Activated naive CD8-positive, alpha-beta T cell treated with anti-CD3 and anti-CD28 coated beads for 36 hours (primary cell): ENCODE data around the gene GATC. TPM values are rescaled to one million over a fixed set of nuclear protein-coding genes. Genes with fewer than 3 reads are reported as not detected.

Source experiments
- DNase-seq: peaks from one replicate; pipeline ENCODE4 v3.0.0; 2021
- H3K27ac Mint-ChIP-seq: one replicate; pipeline ENCODE4 v1.8.0; 2022; ENCODE audit warnings: mild to moderate bottlenecking, moderate library complexity, mixed read lengths
- H3K27me3 Mint-ChIP-seq: one replicate; pipeline ENCODE4 v1.8.0; 2022; ENCODE audit warnings: mild to moderate bottlenecking, mixed read lengths
- H3K36me3 Mint-ChIP-seq: one replicate; pipeline ENCODE4 v1.8.0; 2021; ENCODE audit warnings: mild to moderate bottlenecking, mixed read lengths
- H3K4me1 Mint-ChIP-seq: one replicate; pipeline ENCODE4 v1.8.0; 2021; ENCODE audit warnings: mixed read lengths
- H3K4me3 Mint-ChIP-seq: one replicate; pipeline ENCODE4 v1.8.0; 2022; ENCODE audit warnings: mild to moderate bottlenecking, moderate library complexity, mixed read lengths
- H3K9me3 Mint-ChIP-seq: one replicate; pipeline ENCODE4 v1.8.0; 2022; ENCODE audit warnings: mixed read lengths
- total RNA-seq, 2 experiments: library from RNA; stranded (reverse); gene quantifications; one replicate each; pipeline ENCODE4 v1.2.3, GENCODE V29; 2021

GATC gene
- total RNA-seq, 2 experiments from 2014 or later = 25.0 to 30.5 TPM

GRCh38 chr12:120496413-120497340 is 50.4 kb downstream of the GATC start:
- peak; percentile 40 for DNase-seq
- no peaks in the 10 kb centered on the region for H3K9me3 Mint-ChIP-seq
- peak overlapping the region; percentile 91 for H3K27ac Mint-ChIP-seq
- peaks cover 22% of the 10 kb centered on the region for H3K4me1 Mint-ChIP-seq
- H3K4me3 Mint-ChIP-seq = peak overlapping the region; percentile 97
- peaks cover 26% of the 10 kb centered on the region for H3K36me3 Mint-ChIP-seq
- no peaks in the 10 kb centered on the region for H3K27me3 Mint-ChIP-seq

- Mint-ChIP-seq H3K27me3 (no peaks in the 10 kb centered on the region), H3K27ac (peak overlapping the region; percentile 32), H3K9me3 (no peaks in the 10 kb centered on the region), H3K4me1 (peaks cover 22% of the 10 kb centered on the region), H3K4me3 (peak overlapping the region; percentile 97), H3K36me3 (peaks cover 26% of the 10 kb centered on the region)
- no peak for DNase-seq
These were observed 51.4 kb downstream of the GATC start for GRCh38 chr12:120497524-120498150.

GRCh38 chr12:120498870-120499515 is 52.7 kb downstream of the GATC start:
- no peak for DNase-seq
- Mint-ChIP-seq H3K27ac (no peak overlapping the region), H3K36me3 (peaks cover 30% of the 10 kb centered on the region), H3K9me3 (no peaks in the 10 kb centered on the region), H3K4me1 (peaks cover 22% of the 10 kb centered on the region), H3K4me3 (no peak overlapping the region), H3K27me3 (no peaks in the 10 kb centered on the region)

DNA sequence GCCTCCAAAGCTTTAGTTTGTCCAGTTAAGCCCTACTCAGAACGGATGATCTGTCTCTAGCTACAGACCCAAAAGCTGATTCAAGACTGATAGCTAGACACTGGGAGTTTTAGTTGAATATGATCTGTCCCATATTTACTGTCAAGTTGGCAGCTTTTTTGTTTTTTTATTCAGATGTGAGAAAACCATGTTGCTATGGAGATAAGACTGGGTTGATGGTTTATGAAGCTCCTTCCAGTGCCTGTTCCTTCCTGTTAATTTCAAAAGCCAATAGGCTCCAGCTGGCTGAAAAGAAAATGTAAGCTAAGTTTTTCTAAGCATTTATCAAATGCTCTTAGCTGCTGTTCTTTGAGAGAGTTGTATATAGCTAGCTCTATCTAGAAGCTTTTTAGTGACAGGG is 54.3 kb downstream of the GATC start:
- no peak overlapping the region for H3K27ac Mint-ChIP-seq
- no peaks in the 10 kb centered on the region for H3K9me3 Mint-ChIP-seq
- peaks cover 30% of the 10 kb centered on the region for H3K36me3 Mint-ChIP-seq

DNA sequence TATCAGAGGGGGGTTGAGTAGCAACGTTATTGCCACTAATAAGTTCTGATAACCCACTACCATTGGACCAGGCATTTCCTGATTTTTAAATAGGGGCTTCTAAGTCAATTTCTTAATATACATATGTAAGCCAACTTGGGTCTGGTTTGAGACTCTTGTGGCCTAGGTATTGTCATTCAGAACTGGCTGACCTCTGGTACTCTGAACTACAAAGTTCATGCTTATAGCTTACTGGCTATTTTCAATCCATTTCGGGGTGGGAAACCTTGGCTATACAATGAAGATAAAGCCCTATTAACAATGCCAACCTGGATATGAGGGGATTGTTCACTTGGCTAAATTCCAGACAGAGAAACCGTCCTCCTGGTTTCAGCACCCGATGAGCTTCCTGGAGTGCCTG is 58.3 kb downstream of the GATC start:
- Mint-ChIP-seq H3K36me3 (peaks cover 11% of the 10 kb centered on the region), H3K27ac (no peak overlapping the region), H3K4me3 (no peak overlapping the region), H3K4me1 (no peaks in the 10 kb centered on the region), H3K9me3 (no peaks in the 10 kb centered on the region), H3K27me3 (no peaks in the 10 kb centered on the region)
- no peak for DNase-seq

More for the DNA sequence above, 54.3 kb downstream of the GATC start:
- no peak for DNase-seq
- Mint-ChIP-seq H3K27me3 (no peaks in the 10 kb centered on the region), H3K4me1 (peaks cover 12% of the 10 kb centered on the region), H3K4me3 (no peak overlapping the region)

DNA sequence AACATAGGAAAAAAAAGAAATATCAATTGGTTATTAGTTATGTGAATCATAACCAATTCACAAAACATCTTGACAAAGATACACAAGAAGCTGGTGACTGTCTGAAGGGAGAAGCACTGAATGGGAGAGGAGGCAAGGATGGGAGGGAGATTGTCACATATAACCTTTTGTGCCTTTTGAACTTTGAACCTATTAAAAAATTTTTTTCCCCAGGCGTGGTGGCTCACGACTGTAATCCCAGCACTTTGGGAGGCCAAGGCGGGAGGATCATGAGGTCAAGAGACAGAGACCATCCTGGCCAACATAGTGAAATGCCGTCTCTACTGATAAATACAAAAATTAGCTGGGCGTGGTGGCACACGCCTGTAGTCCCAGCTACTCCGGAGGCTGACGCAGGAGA is 62.3 kb downstream of the GATC start:
- no peak for DNase-seq
- no peak overlapping the region for H3K4me3 Mint-ChIP-seq
- H3K27ac Mint-ChIP-seq = no peak overlapping the region
- H3K27me3 Mint-ChIP-seq = no peaks in the 10 kb centered on the region
- H3K9me3 Mint-ChIP-seq = no peaks in the 10 kb centered on the region
- H3K36me3 Mint-ChIP-seq = peaks cover 12% of the 10 kb centered on the region
- no peaks in the 10 kb centered on the region for H3K4me1 Mint-ChIP-seq

Other genes starting within 250 kb of the GATC start
- gene RPLP0, start 245.3 kb upstream of the GATC start, total RNA-seq = 1,000 to 10,000 TPM; 3,852 to 4,173 TPM
- gene PXN, start 180.7 kb upstream of the GATC start, total RNA-seq = 10 to 100 TPM; 37.1 to 39.2 TPM
- gene RNU4-2, start 154.5 kb upstream of the GATC start, total RNA-seq = 1,000 to 10,000 TPM; 1,075 to 1,133 TPM
- 100 to 1,000 TPM; 768 to 829 TPM for gene RNU4-1, start 153.2 kb upstream of the GATC start, total RNA-seq
- gene SIRT4, start 144.1 kb upstream of the GATC start, total RNA-seq = 1 to 10 TPM; 1.9 to 2.1 TPM
- gene PLA2G1B, start 118.7 kb upstream of the GATC start, total RNA-seq = not detected
- 1 to 10 TPM in 1 of 2 experiments, under 1 TPM in 1; 0.60 to 1.7 TPM for gene MSI1, start 77.3 kb upstream of the GATC start, total RNA-seq
- 100 to 1,000 TPM; 449 to 455 TPM for gene COX6A1, start 8.3 kb upstream of the GATC start, total RNA-seq
- gene TRIAP1, start 60 bp upstream of the GATC start, total RNA-seq = 10 to 100 TPM; 64.2 to 64.6 TPM
- 100 to 1,000 TPM; 288 to 292 TPM for gene SRSF9, start 23.3 kb downstream of the GATC start, total RNA-seq
- 100 to 1,000 TPM; 214 to 226 TPM for gene DYNLL1, start 49.7 kb downstream of the GATC start, total RNA-seq
- gene COQ5, start 82.7 kb downstream of the GATC start, total RNA-seq = 10 to 100 TPM; 35.0 to 35.6 TPM
- 100 to 1,000 TPM; 142 to 164 TPM for gene RNF10, start 87.9 kb downstream of the GATC start, total RNA-seq
- 10 to 100 TPM; 60.0 to 61.9 TPM for gene POP5, start 135.0 kb downstream of the GATC start, total RNA-seq
- 1 to 10 TPM in 1 of 2 experiments, under 1 TPM in 1; 0.94 to 2.0 TPM for gene CABP1, start 194.2 kb downstream of the GATC start, total RNA-seq
- 10 to 100 TPM; 93.1 to 99.5 TPM for gene MLEC, start 240.7 kb downstream of the GATC start, total RNA-seq